HepG2 (cell line): ENCODE data around the gene COX10. TPM values are rescaled to one million over a fixed set of nuclear protein-coding genes. Genes with fewer than 3 reads are reported as not detected.

ENCODE experiments used
- ATM ChIP-seq: fragments of 450-650 bp; IDR thresholded peaks from 2 replicates; pipeline ENCODE4 v1.7.1; 2017; ENCODE audit warnings: mild to moderate bottlenecking, borderline replicate concordance
- DNMT1 ChIP-seq: sonication (generic); formaldehyde crosslinking; IDR thresholded peaks from 2 replicates; pipeline ENCODE4 v1.5.1; 2020; ENCODE audit warnings: mild to moderate bottlenecking, missing genetic modification reagents
- ELF1 ChIP-seq: sonication (generic); formaldehyde crosslinking; IDR thresholded peaks from 2 replicates; pipeline ENCODE4 v1.4.0; 2020; ENCODE audit warnings: missing genetic modification reagents
- FIP1L1 ChIP-seq: fragments of 200-400 bp; formaldehyde crosslinking; IDR thresholded peaks from 2 replicates; pipeline ENCODE4 v1.6.1; 2018; ENCODE audit warnings: low read depth, mild to moderate bottlenecking, low read length, moderate library complexity, borderline replicate concordance; ENCODE audit not compliant: insufficient read depth
- FOXO1 ChIP-seq: sonication (generic); formaldehyde crosslinking; IDR thresholded peaks from 2 replicates; pipeline ENCODE4 v1.4.0; 2020; ENCODE audit warnings: missing genetic modification reagents
- HDAC1 ChIP-seq: sonication (generic); formaldehyde crosslinking; IDR thresholded peaks from 2 replicates; pipeline ENCODE4 v1.5.1; 2020; ENCODE audit warnings: mild to moderate bottlenecking, missing genetic modification reagents
- HINFP ChIP-seq: sonication (generic); formaldehyde crosslinking; IDR thresholded peaks from 2 replicates; pipeline ENCODE4 v1.4.0; 2020; ENCODE audit warnings: low read depth, mild to moderate bottlenecking, missing genetic modification reagents
- HNF1A ChIP-seq, 2 experiments: sonication (generic) in 1 of 2; formaldehyde crosslinking in 1 of 2; IDR thresholded peaks; 2 replicates each; pipeline versions ENCODE4 v1.4.0 to v1.6.1; 2016 to 2020; ENCODE audit warnings: borderline replicate concordance in 1 of 2, low read depth in 1 of 2, mild to moderate bottlenecking in 1 of 2, missing genetic modification reagents in 1 of 2
- IKZF5 ChIP-seq: IDR thresholded peaks from 2 replicates; pipeline ENCODE4 v1.6.1; 2018; ENCODE audit warnings: missing genetic modification reagents, mild to moderate bottlenecking, missing compliant biosample characterization
- KDM2A ChIP-seq: sonication (generic); formaldehyde crosslinking; IDR thresholded peaks from 2 replicates; pipeline ENCODE4 v1.4.0; 2020; ENCODE audit warnings: low read depth, missing genetic modification reagents, borderline replicate concordance
- MLLT10 ChIP-seq: sonication (generic); formaldehyde crosslinking; IDR thresholded peaks from 2 replicates; pipeline ENCODE4 v1.4.0; 2020; ENCODE audit warnings: missing genetic modification reagents
- NPAS2 ChIP-seq: sonication (generic); formaldehyde crosslinking; IDR thresholded peaks from 2 replicates; pipeline ENCODE4 v1.8.0; 2022; ENCODE audit warnings: mild to moderate bottlenecking, missing genetic modification reagents, borderline replicate concordance
- SOX5 ChIP-seq: IDR thresholded peaks from 2 replicates; pipeline ENCODE4 v1.6.1; 2016; ENCODE audit warnings: borderline replicate concordance
- SP5 ChIP-seq: IDR thresholded peaks from 2 replicates; pipeline ENCODE4 v1.6.1; 2016; ENCODE audit warnings: low read depth, borderline replicate concordance
- TFAP4 ChIP-seq: sonication (generic); IDR thresholded peaks from 2 replicates; pipeline ENCODE4 v1.6.1; 2016; ENCODE audit warnings: low read depth, borderline replicate concordance
- ZNF292 ChIP-seq: sonication (generic); formaldehyde crosslinking; IDR thresholded peaks from 2 replicates; pipeline ENCODE4 v1.8.1; 2022; ENCODE audit warnings: mild to moderate bottlenecking, low read depth, missing genetic modification reagents, borderline replicate concordance
- ZNF33B ChIP-seq: sonication (generic); formaldehyde crosslinking; IDR thresholded peaks from 2 replicates; pipeline ENCODE4 v1.5.1; 2020; ENCODE audit warnings: mild to moderate bottlenecking, missing genetic modification reagents
- ZNF891 ChIP-seq: sonication (generic); formaldehyde crosslinking; IDR thresholded peaks from 2 replicates; pipeline ENCODE4 v1.5.0; 2020; ENCODE audit warnings: mild to moderate bottlenecking, missing genetic modification reagents
- polyA plus RNA-seq, 8 experiments: library from polyadenylated mRNA; depleted of rRNA in 3 of 8; stranded (reverse) in 7 of 8; unstranded in 1 of 8; fragments of >200 nt; fragmentation: Illumina TruSeq in 4 of 8; extraction: Trizol in 4 of 8; gene quantifications; 2 replicates each; pipeline versions ENCODE4 v1.2.1 to v1.2.3, GENCODE V29; 2011 to 2016; ENCODE audit warnings: low read depth in 4 of 8, missing spikeins in 1 of 8, mixed read lengths in 1 of 8; ENCODE audit not compliant: insufficient read depth in 1 of 8
- total RNA-seq, 5 experiments: library from RNA; depleted of rRNA; stranded (reverse); fragments of >200 nt; fragmentation: Illumina TruSeq; extraction: Trizol; gene quantifications; 2 replicates each; pipeline ENCODE4 v1.2.3, GENCODE V29; 2016; ENCODE audit warnings: low read depth in 1 of 5
- TF ChIP-seq, protein P1 (sequence below): sonication (generic); formaldehyde crosslinking; IDR thresholded peaks from 2 replicates; pipeline ENCODE4 v1.4.0; 2020; ENCODE audit warnings: missing genetic modification reagents, borderline replicate concordance

Gene COX10
- total and polyA plus RNA-seq, 2 of the 13 experiments (the other 11 are each of a cell fraction or from before 2014, with no cell fraction given) = 13.9 to 20.1 TPM

DNA sequence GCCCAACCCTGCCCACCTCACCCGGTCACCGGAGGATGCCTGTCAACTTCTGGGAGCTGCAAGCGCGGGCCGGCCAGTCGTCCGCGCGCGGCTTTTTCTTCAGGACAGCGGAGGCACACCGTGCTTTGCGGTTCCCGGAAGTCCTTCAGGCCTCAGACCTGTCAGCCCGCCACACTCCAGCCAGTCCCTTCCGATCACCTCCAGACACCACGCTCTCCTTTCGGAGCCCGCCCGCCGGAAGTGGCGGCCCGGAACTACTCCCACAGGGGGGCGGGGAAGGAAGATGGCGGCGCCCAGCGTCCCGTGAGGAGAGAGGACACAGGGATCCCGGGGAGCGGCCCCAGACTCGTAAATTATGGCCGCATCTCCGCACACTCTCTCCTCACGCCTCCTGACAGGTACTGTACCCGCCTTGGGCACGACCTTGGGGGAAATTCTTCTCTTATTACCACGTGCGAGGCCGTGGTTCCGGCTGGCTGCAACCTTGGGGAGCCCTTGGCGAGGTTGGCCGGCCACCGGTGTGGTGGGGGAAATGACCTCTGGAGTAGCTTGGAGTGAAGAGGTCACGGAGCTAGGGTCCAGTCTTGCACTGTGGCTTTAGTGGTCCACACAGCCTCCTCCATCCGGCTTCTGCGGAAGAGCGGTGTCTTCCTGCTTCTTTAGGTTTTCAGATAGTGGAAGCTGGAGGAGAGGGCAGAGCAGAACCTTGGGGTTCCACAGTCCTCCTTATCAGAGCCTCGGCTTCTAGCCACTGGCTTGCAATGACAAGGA is at the start of gene COX10 (continued):
- no peak for TF ChIP-seq HNF1A (IDR thresholded peaks at IDR 0.05; ENCODE audit: low read depth)
- TF ChIP-seq HNF1A (CRISPR knock-in tag; IDR thresholded peaks at IDR 0.05; ENCODE audit: borderline replicate concordance) = peak; percentile 4; the same call in 1 of the 2 replicates
- TF ChIP-seq SOX5 = no peak
- TF ChIP-seq ATM = no peak
- TF ChIP-seq, protein P1, sequence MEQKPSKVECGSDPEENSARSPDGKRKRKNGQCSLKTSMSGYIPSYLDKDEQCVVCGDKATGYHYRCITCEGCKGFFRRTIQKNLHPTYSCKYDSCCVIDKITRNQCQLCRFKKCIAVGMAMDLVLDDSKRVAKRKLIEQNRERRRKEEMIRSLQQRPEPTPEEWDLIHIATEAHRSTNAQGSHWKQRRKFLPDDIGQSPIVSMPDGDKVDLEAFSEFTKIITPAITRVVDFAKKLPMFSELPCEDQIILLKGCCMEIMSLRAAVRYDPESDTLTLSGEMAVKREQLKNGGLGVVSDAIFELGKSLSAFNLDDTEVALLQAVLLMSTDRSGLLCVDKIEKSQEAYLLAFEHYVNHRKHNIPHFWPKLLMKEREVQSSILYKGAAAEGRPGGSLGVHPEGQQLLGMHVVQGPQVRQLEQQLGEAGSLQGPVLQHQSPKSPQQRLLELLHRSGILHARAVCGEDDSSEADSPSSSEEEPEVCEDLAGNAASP (CRISPR knock-in tag) = no peak
- peak; percentile 92 for TF ChIP-seq SP5 (CRISPR knock-in tag)
- TF ChIP-seq ZNF292 = peak; percentile 82
- peak; percentile 5; the same call in 1 of the 2 replicates for TF ChIP-seq MLLT10
- peak; percentile 93; the same call in 1 of the 2 replicates for TF ChIP-seq ZNF33B (CRISPR knock-in tag)
- 0 out of 2 replicates have a peak, but pooled peaks have one; percentile 9 for TF ChIP-seq NPAS2 (CRISPR knock-in tag)
- 0 out of 2 replicates have a peak, but pooled peaks have one; percentile 20 for TF ChIP-seq ZNF891 (CRISPR knock-in tag)
- TF ChIP-seq HDAC1 (CRISPR knock-in tag) = peak; percentile 96
- peak; percentile 26; the same call in 1 of the 2 replicates for TF ChIP-seq TFAP4
- TF ChIP-seq DNMT1 = no peak; the same call in 1 of the 2 replicates
- TF ChIP-seq IKZF5 (CRISPR knock-in tag) = peak; percentile 93
- no peak for TF ChIP-seq FIP1L1
- no peak for TF ChIP-seq HINFP (CRISPR knock-in tag)
- peak; percentile 61; the same call in 1 of the 2 replicates for TF ChIP-seq FOXO1 (CRISPR knock-in tag)
- peak; percentile 89 for TF ChIP-seq KDM2A
- TF ChIP-seq ELF1 (CRISPR knock-in tag) = peak; percentile 95
